Nephron (organoid): ENCODE results near the gene PRDX4.
"Not testable (repeated sequence)": the region's sequence is repeated elsewhere in the genome, so short reads cannot be mapped to it uniquely, and the experiment has no call there.

Experiments
- H3K27ac Mint-ChIP-seq, 3 experiments: 2 replicates each; pipeline ENCODE4 v1.8.0; 2020; ENCODE audit warnings: mixed read lengths in 3 of 3, mild to moderate bottlenecking in 2 of 3, moderate library complexity in 1 of 3
- H3K27me3 Mint-ChIP-seq: 2 replicates; pipeline ENCODE4 v1.8.0; 2021; ENCODE audit warnings: low read depth, mild to moderate bottlenecking, moderate library complexity, mixed read lengths
- H3K36me3 Mint-ChIP-seq: 2 replicates; pipeline ENCODE4 v1.8.0; 2020; ENCODE audit warnings: low read depth, mixed read lengths
- H3K4me1 Mint-ChIP-seq: 2 replicates; pipeline ENCODE4 v1.8.0; 2020; ENCODE audit warnings: mixed read lengths
- H3K4me3 Mint-ChIP-seq, 3 experiments: 2 replicates each; pipeline ENCODE4 v1.8.0; 2020; ENCODE audit warnings: mild to moderate bottlenecking in 3 of 3, mixed read lengths in 3 of 3, moderate library complexity in 2 of 3
- H3K9me3 Mint-ChIP-seq: 2 replicates; pipeline ENCODE4 v1.8.0; 2020; ENCODE audit warnings: mixed read lengths
- TF ChIP-seq, protein P1 (sequence below), 3 experiments: fragments of 200-600 bp; sonication (generic); IDR thresholded peaks; one replicate each; pipeline ENCODE4 v1.5.0; 2021; ENCODE audit warnings: antibody characterized with exemption in 3 of 3; ENCODE audit not compliant: unreplicated experiment in 3 of 3

PRDX4 gene

DNA sequence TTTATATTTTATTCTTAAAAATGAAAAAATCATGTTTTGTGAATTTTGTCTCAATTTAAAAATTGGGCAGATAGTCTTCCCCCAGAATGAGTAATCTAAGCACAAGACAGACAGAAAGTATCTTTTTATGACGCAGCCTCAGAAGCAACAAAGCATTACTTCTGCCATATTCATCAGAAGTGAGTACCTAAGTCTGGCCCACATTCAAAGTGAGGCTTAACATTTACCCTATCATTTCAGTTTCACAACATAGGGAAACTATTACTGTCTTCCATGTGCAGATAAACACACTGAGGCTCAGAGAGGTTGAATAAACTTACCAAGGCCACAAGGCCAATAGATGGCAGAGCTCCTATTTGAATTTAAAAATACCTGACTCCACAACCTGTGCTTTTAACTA lies 4.4 kb upstream of the PRDX4 start:
- H3K27me3 Mint-ChIP-seq, result no peaks in the 10 kb centered on the region
- H3K27ac Mint-ChIP-seq, result no peak overlapping the region
- no peak overlapping the region for H3K4me3 Mint-ChIP-seq
- TF ChIP-seq, protein P1, sequence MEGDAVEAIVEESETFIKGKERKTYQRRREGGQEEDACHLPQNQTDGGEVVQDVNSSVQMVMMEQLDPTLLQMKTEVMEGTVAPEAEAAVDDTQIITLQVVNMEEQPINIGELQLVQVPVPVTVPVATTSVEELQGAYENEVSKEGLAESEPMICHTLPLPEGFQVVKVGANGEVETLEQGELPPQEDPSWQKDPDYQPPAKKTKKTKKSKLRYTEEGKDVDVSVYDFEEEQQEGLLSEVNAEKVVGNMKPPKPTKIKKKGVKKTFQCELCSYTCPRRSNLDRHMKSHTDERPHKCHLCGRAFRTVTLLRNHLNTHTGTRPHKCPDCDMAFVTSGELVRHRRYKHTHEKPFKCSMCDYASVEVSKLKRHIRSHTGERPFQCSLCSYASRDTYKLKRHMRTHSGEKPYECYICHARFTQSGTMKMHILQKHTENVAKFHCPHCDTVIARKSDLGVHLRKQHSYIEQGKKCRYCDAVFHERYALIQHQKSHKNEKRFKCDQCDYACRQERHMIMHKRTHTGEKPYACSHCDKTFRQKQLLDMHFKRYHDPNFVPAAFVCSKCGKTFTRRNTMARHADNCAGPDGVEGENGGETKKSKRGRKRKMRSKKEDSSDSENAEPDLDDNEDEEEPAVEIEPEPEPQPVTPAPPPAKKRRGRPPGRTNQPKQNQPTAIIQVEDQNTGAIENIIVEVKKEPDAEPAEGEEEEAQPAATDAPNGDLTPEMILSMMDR (IDR thresholded peaks at IDR 0.05; ENCODE audit: unreplicated experiment in 3 of 3), result no peak
- no peaks in the 10 kb centered on the region for H3K9me3 Mint-ChIP-seq
- peaks cover 23% of the 10 kb centered on the region for H3K4me1 Mint-ChIP-seq
- no peaks in the 10 kb centered on the region for H3K36me3 Mint-ChIP-seq

DNA sequence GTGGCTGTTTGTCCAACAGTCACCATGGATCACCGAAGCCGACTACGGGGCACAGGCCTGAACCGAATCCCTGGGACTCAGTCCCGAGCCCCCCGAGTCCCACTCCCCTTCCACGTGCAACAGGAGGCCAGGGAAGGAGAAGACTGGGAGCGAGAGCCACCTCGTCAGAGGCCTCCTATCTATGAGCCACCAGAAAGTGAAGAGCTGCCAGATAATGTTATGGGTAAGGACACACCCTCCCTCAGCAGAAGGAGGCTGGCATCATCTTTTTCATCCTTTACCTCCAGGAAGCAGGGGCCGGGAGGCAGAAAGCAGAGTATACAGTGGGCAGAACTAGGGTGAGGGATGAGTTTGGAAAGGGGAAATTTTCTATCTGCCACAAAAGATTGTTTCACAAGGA lies 2.8 kb upstream of the PRDX4 start:
- H3K27me3 Mint-ChIP-seq, result no peaks in the 10 kb centered on the region
- TF ChIP-seq, protein P1 (IDR thresholded peaks at IDR 0.05; ENCODE audit: unreplicated experiment in 3 of 3), result no peak
- H3K36me3 Mint-ChIP-seq, result peaks cover 3% of the 10 kb centered on the region
- H3K4me3 Mint-ChIP-seq, result peak overlapping the region in 1 of 3 experiments; percentile 5
- peak overlapping the region in 2 of 3 experiments; percentile 14 to 67 for H3K27ac Mint-ChIP-seq
- H3K9me3 Mint-ChIP-seq, result no peaks in the 10 kb centered on the region
- peaks cover 32% of the 10 kb centered on the region for H3K4me1 Mint-ChIP-seq

DNA sequence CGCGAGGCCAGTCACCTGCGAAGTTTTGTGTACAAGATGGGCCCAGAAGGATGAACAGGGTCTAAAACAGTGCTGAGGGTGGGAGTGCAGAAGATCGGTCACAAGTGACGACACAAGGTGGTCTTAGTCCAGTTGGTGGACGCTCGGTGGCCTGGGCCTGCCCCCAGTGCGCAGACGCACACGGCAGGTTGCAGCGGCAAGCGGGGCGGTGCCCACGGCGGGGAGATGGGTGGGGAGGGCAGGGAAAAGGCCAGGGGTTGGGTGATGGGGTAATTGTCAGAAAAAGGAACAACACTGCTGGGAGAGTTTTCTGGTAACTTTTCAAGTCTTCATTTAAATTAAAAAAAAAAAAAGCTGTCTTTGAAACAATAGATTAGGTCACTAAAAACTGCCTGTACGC lies 1.0 kb upstream of the PRDX4 start:
- Mint-ChIP-seq H3K27ac (peak overlapping the region; percentile 93 to 96 (median 93)), H3K4me3 (peak overlapping the region; percentile 86 to 94 (median 88)), H3K36me3 (peaks cover 9% of the 10 kb centered on the region), H3K27me3 (no peaks in the 10 kb centered on the region), H3K4me1 (peaks cover 39% of the 10 kb centered on the region), H3K9me3 (no peaks in the 10 kb centered on the region)
- TF ChIP-seq, protein P1 (IDR thresholded peaks at IDR 0.05; ENCODE audit: unreplicated experiment in 3 of 3), result no peak

DNA sequence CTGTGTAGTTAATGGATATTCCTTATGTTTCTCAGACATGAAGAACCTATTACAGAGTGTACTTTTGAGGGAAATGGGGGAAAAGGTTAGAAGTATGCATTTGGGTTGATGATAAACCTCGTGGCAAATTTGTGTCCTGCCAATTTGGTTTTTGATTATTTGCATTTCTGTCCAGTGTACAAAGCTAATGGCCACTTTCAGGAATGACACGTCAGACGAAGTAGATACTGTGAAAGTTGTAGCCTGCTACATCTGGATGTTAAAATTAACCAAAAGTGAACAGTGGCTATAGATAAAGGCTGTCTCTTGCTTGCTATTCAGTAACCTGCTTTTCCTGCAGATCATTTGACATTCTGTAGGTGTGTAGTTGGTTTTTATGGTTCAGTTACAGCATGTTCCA lies 1.0 kb downstream of the PRDX4 start:
- TF ChIP-seq, protein P1 (IDR thresholded peaks at IDR 0.05; ENCODE audit: unreplicated experiment in 3 of 3), result no peak
- H3K27me3 Mint-ChIP-seq, result no peaks in the 10 kb centered on the region
- H3K9me3 Mint-ChIP-seq, result no peaks in the 10 kb centered on the region
- H3K27ac Mint-ChIP-seq, result peak overlapping the region; percentile 84 to 93 (median 93)
- H3K4me3 Mint-ChIP-seq, result peak overlapping the region; percentile 86 to 94 (median 88)
- peaks cover 26% of the 10 kb centered on the region for H3K36me3 Mint-ChIP-seq
- H3K4me1 Mint-ChIP-seq, result peaks cover 33% of the 10 kb centered on the region

DNA sequence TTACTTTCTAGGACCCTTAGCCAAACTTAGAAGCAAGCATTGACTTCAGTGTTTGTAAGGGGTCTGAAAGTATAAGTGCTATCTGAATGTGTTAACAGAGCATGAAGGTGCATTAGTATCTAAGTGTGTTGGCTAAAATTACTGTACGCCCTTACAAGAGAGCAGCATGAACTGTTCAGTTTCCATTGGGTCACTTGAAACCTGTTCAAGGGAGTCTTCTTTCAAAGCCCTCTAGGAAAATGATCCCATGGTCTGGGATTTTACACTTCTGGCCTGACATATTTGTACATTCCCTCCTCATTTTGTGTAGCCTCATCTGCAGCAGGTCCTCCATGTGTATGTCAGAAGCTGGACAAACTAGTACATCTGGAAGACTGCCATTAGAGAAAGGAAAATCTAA lies 3.2 kb downstream of the PRDX4 start:
- H3K27me3 Mint-ChIP-seq, result no peaks in the 10 kb centered on the region
- H3K36me3 Mint-ChIP-seq, result peaks cover 38% of the 10 kb centered on the region
- TF ChIP-seq, protein P1 (IDR thresholded peaks at IDR 0.05; ENCODE audit: unreplicated experiment in 3 of 3), result no peak
- H3K4me3 Mint-ChIP-seq, result peak overlapping the region in 1 of 3 experiments; percentile 46
- peak overlapping the region in 1 of 3 experiments; percentile 20 for H3K27ac Mint-ChIP-seq
- peaks cover 33% of the 10 kb centered on the region for H3K4me1 Mint-ChIP-seq
- no peaks in the 10 kb centered on the region for H3K9me3 Mint-ChIP-seq

DNA sequence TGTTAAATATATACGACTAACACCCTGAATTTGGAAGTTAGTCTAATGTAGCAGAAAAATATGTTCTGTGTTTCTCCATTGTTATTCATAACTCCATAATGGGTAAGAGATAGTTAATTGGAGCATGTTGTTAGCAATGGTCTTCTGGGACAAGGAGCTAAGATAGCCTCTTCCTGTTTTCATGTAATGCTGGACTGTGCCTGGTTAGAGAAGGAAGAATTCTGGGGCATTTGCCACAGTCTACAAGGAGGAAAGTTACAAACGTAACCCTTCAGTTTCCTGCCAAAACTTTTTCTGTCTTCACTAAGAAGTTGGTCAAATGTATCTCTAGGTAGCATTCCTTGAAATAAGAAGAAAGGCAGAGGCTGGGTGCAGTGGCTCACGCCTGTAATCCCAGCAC lies 5.8 kb downstream of the PRDX4 start:
- Mint-ChIP-seq H3K9me3 (no peaks in the 10 kb centered on the region), H3K27ac (no peak overlapping the region), H3K4me1 (peaks cover 13% of the 10 kb centered on the region), H3K36me3 (peaks cover 50% of the 10 kb centered on the region), H3K4me3 (no peak overlapping the region), H3K27me3 (no peaks in the 10 kb centered on the region)
- TF ChIP-seq, protein P1 (IDR thresholded peaks at IDR 0.05; ENCODE audit: unreplicated experiment in 3 of 3), result no peak

DNA sequence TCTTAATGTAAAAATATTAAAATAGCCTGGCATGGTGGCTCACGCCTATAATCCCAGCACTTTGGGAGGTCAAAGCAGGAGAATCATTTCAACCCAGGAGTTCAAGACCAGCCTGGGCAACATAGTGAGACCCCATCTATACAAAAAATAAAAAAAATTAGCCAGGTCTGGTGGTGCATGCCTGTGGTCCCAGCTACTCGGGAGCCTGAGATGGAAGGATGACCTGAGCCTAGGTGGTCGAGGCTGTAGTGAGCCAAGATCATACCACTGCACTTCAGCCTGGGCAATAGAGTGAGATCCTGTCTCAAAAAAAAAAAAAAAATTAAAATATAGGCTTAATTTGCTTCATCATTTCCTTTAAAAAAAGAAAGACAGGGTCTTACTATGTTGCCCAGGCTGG lies 9.2 kb downstream of the PRDX4 start:
- H3K4me3 Mint-ChIP-seq, H3K4me1 Mint-ChIP-seq, H3K9me3 Mint-ChIP-seq, H3K27me3 Mint-ChIP-seq, H3K27ac Mint-ChIP-seq: not testable (repeated sequence)
- peaks cover 50% of the 10 kb centered on the region for H3K36me3 Mint-ChIP-seq
